Kidney epithelial cell (primary cell): ENCODE results near the gene KCNN1. TPM values are rescaled to one million over a fixed set of nuclear protein-coding genes. Genes with fewer than 3 reads are reported as not detected.

Experiments used
- DNase-seq: peaks from one replicate; pipeline ENCODE4 v3.0.0-alpha.2; 2010; ENCODE audit warnings: low read depth
- H3K27me3 ChIP-seq: 2 replicates; pipeline ENCODE4 v1.6.0; 2011; ENCODE audit warnings: low read length; ENCODE audit not compliant: control insufficient read depth, insufficient read depth
- H3K36me3 ChIP-seq: 2 replicates; pipeline ENCODE4 v1.5.1; 2011; ENCODE audit warnings: low read length; ENCODE audit not compliant: control insufficient read depth, insufficient read depth
- H3K4me3 ChIP-seq: 2 replicates; pipeline ENCODE4 v1.5.1; 2011; ENCODE audit warnings: low read depth, mild to moderate bottlenecking, control low read depth, low read length
- total RNA-seq: library from RNA; depleted of rRNA; stranded (reverse); fragments of >200 nt; gene quantifications from 2 replicates; pipeline ENCODE4 v1.2.3, GENCODE V29; 2015
- TF ChIP-seq, protein P1 (sequence below): IDR thresholded peaks from 2 replicates; pipeline ENCODE4 v1.5.1; 2011; ENCODE audit warnings: mild to moderate bottlenecking, moderate library complexity, low read length, control low read depth, inconsistent platforms; ENCODE audit not compliant: insufficient read depth, poor library complexity, severe bottlenecking

KCNN1 gene
- total RNA-seq, 1 donor from 2014 or later, result 2.3 TPM

DNA sequence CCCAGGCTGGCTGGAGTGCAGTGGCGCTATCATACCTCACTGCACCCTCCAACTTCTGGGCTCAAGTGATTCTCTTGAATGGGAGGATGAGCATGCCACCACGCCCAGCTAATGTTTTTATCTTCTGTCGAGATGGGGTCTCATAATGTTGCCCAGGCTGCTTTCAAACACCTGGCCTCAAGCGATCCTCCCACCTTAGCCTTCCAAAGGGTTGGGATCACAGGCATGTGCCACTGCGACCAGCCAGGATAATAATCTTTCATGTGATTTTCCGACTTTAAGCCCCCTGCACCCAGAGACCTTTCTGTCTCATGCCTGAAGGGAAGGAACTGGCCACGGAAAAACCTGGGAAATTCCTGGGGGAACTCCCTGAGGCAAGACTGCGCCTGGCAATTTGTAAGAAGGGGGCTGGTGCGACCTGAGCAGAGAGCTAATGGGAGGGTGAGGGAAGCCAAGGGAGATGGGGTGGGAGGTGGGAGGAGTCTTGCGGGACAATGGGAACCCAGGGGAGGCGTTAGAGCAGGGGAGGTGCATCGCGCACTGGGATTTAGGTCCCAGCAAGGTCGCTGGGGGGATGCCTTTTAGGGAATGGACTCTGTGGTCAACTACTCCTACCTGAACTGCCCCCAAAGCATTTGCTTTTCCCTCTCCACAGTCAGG, 35.2 kb upstream of the KCNN1 start:
- DNase-seq, result no peak

DNA sequence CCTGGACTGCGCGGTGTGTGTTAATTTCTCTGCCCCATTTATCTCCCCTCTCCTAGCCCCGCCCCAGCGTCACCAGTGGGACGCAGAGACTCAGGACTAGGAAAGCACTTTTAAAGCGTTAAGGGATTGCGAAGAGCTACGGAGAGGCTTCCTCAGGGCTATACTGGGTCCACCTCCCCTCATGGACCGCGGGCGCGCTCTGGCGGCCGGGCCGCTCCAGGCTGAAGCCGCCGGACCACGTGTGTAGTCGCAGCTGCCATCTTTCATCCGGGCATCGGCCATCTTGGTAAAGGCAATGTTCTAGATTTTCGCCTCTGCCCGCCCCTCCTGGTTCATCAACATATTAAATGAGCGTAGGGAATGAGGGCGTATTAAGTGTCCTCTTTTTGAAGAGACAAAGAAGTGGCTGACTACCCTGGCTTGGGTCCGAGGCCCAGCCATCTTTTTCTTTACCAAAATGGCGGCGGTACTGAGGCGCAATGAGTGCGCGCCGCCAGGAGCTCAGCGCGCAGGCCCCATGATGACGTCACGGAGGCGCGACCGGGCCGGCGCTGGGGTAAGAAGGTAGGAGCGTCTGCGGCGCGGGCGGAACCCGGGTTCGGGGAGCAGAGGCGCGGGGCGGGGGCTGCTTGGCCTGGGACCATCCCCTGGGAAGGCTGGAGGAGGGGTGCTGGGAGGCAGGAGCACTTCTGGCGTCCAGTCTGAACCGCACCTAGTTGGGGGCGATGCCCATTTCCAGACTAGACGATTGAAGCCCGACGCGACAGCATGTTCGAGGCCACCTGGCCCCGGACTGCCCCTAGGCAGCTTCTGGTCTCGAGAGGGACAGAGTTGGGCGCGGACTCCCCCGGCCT, 34.2 kb upstream of the KCNN1 start, which contains the start of gene CCDC124:
Gene CCDC124, plus strand, starts transcription at position 531 of the 854 bp plus-strand sequence. CDS start 3,406 bp downstream, outside the sequence.
- H3K36me3 ChIP-seq, result no peaks in the 10 kb centered on the region
- TF ChIP-seq, protein P1, sequence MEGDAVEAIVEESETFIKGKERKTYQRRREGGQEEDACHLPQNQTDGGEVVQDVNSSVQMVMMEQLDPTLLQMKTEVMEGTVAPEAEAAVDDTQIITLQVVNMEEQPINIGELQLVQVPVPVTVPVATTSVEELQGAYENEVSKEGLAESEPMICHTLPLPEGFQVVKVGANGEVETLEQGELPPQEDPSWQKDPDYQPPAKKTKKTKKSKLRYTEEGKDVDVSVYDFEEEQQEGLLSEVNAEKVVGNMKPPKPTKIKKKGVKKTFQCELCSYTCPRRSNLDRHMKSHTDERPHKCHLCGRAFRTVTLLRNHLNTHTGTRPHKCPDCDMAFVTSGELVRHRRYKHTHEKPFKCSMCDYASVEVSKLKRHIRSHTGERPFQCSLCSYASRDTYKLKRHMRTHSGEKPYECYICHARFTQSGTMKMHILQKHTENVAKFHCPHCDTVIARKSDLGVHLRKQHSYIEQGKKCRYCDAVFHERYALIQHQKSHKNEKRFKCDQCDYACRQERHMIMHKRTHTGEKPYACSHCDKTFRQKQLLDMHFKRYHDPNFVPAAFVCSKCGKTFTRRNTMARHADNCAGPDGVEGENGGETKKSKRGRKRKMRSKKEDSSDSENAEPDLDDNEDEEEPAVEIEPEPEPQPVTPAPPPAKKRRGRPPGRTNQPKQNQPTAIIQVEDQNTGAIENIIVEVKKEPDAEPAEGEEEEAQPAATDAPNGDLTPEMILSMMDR, result peak; percentile 96
- H3K4me3 ChIP-seq, result peak within 1 kb of the TSS; percentile 100
- H3K27me3 ChIP-seq, result no peaks in the 10 kb centered on the region
- peak; percentile 55 for DNase-seq

More for the DNA sequence above, 35.2 kb upstream of the KCNN1 start:
- no peak overlapping the region for H3K4me3 ChIP-seq
- no peaks in the 10 kb centered on the region for H3K27me3 ChIP-seq
- TF ChIP-seq, protein P1, result no peak
- H3K36me3 ChIP-seq, result no peaks in the 10 kb centered on the region

DNA sequence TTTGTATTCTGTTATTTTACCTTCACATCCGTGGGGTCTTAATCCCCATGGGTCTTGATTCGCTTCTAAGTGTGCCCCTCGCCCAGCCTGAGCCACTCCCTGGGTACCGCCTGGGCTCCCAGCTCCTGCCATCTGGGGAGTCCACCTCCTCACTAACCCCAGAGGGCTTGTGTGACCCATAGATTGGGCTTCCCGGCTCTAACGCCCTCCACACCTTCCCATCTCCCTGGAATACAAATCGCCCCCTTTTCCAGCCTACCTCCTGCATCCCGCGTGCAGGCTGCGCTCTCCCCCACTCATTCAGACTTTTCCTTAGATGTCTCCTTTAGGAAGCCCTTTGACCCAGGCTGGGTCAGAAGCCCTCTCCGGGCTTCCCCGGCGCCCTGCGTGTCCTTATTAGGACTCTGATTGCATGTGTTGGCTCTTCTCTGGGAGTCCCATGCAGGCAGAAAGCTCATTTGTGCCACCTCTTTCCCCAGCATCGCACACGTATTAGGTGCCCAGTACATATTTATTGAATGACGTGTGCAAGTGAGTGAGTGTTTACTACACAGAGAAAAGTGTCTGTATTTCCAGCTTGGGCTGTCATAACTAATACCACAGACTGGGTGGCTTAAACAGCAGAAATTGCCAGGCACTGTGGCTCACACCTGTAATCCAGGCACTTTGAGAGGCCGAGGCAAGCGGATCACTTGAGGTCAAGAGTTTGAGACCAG, 33.3 kb upstream of the KCNN1 start:
- TF ChIP-seq, protein P1, result no peak
- peak overlapping the region; percentile 100 for H3K4me3 ChIP-seq
- H3K36me3 ChIP-seq, result no peaks in the 10 kb centered on the region
- H3K27me3 ChIP-seq, result no peaks in the 10 kb centered on the region
- no peak for DNase-seq

DNA sequence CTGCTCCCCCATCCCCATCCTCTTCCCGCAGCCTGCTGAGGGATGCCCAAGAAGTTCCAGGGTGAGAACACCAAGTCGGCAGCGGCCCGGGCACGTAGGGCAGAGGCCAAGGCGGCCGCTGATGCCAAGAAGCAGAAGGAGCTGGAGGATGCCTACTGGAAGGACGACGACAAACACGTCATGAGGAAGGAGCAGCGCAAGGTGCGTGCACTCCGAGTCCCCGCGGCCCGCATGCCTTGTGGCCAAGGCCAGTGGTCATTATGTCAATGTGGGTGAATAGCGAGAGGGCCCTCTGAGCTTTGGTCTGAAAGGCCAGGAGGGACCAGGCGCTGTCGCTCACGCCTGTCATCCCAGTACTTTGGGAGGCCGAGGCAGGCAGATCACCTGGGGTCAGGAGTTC, 30.5 kb upstream of the KCNN1 start:
- no peak for DNase-seq
- peaks cover 2% of the 10 kb centered on the region for H3K36me3 ChIP-seq
- H3K4me3 ChIP-seq, result no peak overlapping the region
- no peaks in the 10 kb centered on the region for H3K27me3 ChIP-seq
- TF ChIP-seq, protein P1, result no peak

DNA sequence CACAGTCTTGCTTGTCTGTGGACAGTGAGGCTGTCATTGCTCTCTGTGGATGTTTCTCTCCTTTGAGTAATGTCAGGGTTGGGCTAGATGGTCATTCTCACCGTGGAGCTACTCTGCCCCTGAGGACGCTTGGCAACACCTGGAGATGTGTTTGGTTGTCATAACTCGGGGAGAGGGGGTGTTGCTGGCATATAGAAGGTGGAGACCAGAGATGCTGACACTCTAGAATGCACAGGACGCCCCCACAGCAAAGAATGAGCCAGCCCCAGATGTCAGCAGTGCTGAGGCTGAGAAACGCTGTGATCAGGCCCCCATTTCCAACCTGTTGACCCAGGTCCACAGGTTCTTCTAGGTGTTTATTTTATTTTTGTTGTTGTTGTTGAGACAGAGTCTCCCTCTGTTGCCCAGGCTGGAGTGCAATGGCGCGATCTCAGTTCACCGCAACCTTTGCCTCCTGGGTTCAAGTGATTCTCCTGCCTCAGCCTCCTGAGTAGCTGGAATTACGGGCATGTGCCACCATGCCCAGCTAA, 29.5 kb upstream of the KCNN1 start:
- TF ChIP-seq, protein P1, result no peak
- Histone ChIP-seq H3K4me3 (no peak overlapping the region), H3K27me3 (no peaks in the 10 kb centered on the region), H3K36me3 (peaks cover 2% of the 10 kb centered on the region)
- DNase-seq, result no peak
